Ovary (tissue), 3 donors: ENCODE measurements around the gene PRODH2.

Experiments used
- EP300 ChIP-seq: sonication (generic); formaldehyde crosslinking; IDR thresholded peaks from one replicate; pipeline ENCODE4 v1.6.1; 2017; ENCODE audit warnings: antibody characterized with exemption
- POLR2A ChIP-seq: fragments of 450-650 bp; IDR thresholded peaks from one replicate; pipeline ENCODE4 v1.6.1; 2017; ENCODE audit warnings: antibody characterized with exemption, mild to moderate bottlenecking, moderate library complexity
- TF ChIP-seq, protein P1 (sequence below), 3 donors: fragments of 450-650 bp in 2 of 3; fragments of 200-600 bp in 1 of 3; IDR thresholded peaks; one replicate each; pipeline versions ENCODE4 v1.5.1 to v1.8.0; 2016 to 2022; ENCODE audit warnings: antibody characterized with exemption in 3 of 3, mild to moderate bottlenecking in 1 of 3
- donor health status: DM: no; HTN: no; CAD: no.

DNA sequence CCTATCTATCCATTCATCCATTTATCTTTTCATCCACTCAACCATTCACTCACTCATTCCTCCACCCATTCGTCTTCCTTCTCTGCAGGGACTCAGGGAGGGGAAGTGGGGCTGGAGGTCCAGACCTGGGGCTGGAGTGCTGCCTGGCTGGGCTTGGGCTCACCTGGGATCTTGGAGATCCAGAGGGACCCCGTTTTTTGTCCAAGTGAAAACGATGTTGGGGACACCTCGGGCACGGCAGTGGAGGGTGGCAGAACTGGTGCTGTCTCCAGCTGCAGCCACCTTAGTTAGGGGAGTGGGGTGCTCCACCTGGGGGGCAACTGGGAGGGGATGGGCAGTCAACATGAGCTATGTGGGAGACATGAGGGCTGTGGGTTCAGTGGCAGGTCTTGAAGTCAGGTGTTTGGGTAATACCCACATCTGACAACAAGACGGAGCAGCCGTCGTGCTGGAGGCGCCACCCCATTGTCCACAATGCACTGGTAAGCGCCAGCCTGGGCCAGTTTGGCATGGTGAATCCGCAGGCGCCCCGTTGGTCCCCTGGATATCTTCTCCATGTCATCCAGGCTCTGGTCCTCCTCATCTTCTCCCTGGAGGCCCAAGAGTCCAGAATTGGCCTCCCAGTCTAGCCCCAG, 29.4 kb upstream of the PRODH2 start:
- TF ChIP-seq POLR2A: no peak
- TF ChIP-seq, protein P1, sequence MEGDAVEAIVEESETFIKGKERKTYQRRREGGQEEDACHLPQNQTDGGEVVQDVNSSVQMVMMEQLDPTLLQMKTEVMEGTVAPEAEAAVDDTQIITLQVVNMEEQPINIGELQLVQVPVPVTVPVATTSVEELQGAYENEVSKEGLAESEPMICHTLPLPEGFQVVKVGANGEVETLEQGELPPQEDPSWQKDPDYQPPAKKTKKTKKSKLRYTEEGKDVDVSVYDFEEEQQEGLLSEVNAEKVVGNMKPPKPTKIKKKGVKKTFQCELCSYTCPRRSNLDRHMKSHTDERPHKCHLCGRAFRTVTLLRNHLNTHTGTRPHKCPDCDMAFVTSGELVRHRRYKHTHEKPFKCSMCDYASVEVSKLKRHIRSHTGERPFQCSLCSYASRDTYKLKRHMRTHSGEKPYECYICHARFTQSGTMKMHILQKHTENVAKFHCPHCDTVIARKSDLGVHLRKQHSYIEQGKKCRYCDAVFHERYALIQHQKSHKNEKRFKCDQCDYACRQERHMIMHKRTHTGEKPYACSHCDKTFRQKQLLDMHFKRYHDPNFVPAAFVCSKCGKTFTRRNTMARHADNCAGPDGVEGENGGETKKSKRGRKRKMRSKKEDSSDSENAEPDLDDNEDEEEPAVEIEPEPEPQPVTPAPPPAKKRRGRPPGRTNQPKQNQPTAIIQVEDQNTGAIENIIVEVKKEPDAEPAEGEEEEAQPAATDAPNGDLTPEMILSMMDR (IDR thresholded peaks at IDR 0.05): no peak
- no peak for TF ChIP-seq EP300
